Measurements from ENCODE around the gene PPP2R3A. TPM values are rescaled to one million over a fixed set of nuclear protein-coding genes. Genes with fewer than 3 reads are reported as not detected.
"Not testable (repeated sequence)": the region's sequence is repeated elsewhere in the genome, so short reads cannot be mapped to it uniquely, and the experiment has no call there.

The PPP2R3A gene
- total RNA-seq, 1 donor, result 0.52 TPM

DNA sequence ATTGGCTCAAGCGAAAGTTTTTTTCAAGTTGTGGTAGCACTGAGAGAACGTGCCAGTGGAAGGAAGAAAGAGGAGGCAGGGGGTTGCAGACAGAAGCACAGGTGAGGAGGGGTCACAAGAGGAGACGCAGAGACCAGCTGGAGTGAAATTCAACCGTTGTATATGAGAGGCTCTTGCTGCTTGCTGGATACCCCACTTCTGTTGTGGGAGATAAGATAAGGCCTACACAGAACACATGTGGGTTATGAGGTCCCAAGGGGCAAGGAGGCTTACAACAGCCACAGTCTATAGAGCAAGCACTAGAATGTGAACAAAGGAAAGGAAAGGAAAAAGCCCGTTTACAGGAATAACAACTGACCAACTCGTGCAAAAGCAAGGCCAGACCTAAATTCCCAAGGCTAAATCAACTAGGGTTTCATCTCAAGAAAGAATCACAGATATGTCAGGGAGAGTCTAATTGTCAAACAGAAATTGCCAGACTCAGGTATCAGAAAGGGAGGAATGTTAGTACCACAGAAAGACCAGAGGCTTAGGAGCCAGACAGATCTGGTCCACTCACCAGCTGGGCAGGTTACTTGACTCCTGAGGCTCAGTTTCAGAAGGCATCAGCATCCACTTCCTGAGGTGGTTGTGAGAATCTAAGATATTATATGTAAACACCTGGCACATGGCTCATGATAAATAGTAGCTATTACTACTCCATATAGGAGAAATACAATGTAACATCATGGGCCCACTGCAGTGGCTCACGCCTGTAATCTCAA lies 169.7 kb downstream of the PPP2R3A start:
- Histone ChIP-seq H3K4me3 (ENCODE audit: low read length) (no peak overlapping the region), H3K9me3 (ENCODE audit: low read depth, low read length) (no peaks in the 10 kb centered on the region)

DNA sequence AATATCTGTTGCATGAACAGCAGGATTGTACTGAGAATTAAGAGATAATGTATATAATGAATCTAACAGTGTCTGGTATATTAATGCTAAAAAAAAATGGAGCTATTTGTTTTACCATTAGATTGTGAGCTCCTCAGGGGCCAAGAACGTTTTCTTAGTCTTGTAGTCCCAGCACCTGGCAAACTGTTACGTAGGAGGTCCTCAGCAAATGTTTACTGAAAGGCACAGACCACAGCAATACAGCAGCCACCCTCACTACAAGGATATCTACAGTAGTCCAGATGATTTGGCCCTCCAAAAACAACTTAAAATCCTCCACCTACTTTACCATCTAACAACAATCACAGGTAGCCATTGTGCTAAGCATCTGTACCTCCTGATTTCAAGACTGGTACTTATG lies 170.9 kb downstream of the PPP2R3A start:
- Histone ChIP-seq H3K4me1 (ENCODE audit: insufficient read depth, low read length) (no peaks in the 10 kb centered on the region), H3K4me3 (ENCODE audit: low read length) (no peak overlapping the region), H3K9me3 (ENCODE audit: low read depth, low read length) (no peaks in the 10 kb centered on the region), H3K27me3 (ENCODE audit: insufficient read depth, low read length) (no peaks in the 10 kb centered on the region)

More for the DNA sequence above, 169.7 kb downstream of the PPP2R3A start:
- no peaks in the 10 kb centered on the region for H3K27me3 ChIP-seq (ENCODE audit: insufficient read depth, low read length)
- no peaks in the 10 kb centered on the region for H3K4me1 ChIP-seq (ENCODE audit: insufficient read depth, low read length)

DNA sequence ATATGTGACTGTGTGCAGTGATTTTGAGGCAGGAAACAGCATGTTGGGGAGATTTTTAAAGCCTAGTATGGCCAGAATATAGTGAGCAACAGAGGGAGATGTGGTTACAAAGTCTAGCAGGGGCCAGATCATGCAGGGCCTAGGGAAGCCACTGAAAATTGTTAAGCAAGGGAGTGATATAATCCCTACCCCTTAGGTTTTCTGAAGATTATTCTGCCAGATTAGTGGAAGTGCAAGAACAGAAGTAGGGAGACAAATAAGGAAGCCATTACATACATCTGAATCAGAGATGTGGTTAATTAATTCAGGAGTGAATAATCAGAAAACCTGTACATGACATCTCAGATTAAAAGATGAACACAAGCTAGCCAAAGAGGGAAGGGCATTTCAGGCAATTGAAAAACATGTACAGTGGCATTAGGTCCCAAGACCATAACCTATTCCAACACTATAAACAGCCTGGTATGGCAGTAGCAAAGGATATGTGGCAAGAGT lies 175.8 kb downstream of the PPP2R3A start:
- H3K9me3 ChIP-seq (ENCODE audit: low read depth, low read length), result no peaks in the 10 kb centered on the region
- H3K27me3 ChIP-seq (ENCODE audit: insufficient read depth, low read length), result no peaks in the 10 kb centered on the region
- no peak overlapping the region for H3K4me3 ChIP-seq (ENCODE audit: low read length)
- no peaks in the 10 kb centered on the region for H3K4me1 ChIP-seq (ENCODE audit: insufficient read depth, low read length)

DNA sequence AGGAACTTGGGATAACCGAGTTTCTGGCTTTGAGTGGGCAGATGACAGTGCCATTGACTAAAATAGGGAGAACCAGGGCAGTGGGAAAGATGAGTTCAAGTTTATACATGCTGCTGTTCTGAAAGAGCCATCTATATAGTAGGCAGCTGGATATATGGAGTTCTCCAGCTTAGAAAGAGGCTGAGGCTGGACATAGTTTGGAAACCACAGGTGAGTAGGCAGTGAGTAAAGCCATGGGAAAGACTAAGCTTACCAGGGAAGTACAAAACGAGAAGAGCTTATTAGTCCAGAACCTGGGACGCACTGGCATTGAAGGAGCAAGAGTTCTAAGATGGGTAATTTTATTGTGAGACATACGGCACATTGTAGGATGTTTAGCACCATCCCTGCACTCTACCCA lies 176.4 kb downstream of the PPP2R3A start:
- Histone ChIP-seq H3K27me3 (ENCODE audit: insufficient read depth, low read length) (no peaks in the 10 kb centered on the region), H3K4me1 (ENCODE audit: insufficient read depth, low read length) (no peaks in the 10 kb centered on the region), H3K4me3 (ENCODE audit: low read length) (no peak overlapping the region), H3K9me3 (ENCODE audit: low read depth, low read length) (no peaks in the 10 kb centered on the region)

DNA sequence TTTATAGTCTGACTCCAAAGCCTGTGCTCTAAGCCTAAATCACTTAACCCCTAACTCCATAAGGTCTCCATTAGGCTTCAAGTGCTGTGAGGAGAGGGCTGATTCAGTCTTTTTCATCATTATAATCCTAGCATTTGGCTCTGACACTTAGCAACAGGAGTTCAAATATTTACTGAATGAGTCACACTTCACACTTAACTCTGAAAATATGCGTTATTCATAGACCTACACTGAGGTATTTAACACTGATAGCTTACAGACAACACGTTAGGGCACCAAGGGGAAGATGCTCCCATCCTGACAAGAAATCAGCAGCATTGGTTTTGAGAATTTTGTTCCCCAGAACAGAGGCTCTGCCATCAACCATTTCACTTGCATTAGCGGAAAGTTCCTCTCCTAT lies 177.1 kb downstream of the PPP2R3A start:
- Histone ChIP-seq H3K4me3 (ENCODE audit: low read length) (no peak overlapping the region), H3K9me3 (ENCODE audit: low read depth, low read length) (no peaks in the 10 kb centered on the region), H3K4me1 (ENCODE audit: insufficient read depth, low read length) (no peaks in the 10 kb centered on the region), H3K27me3 (ENCODE audit: insufficient read depth, low read length) (no peaks in the 10 kb centered on the region)

DNA sequence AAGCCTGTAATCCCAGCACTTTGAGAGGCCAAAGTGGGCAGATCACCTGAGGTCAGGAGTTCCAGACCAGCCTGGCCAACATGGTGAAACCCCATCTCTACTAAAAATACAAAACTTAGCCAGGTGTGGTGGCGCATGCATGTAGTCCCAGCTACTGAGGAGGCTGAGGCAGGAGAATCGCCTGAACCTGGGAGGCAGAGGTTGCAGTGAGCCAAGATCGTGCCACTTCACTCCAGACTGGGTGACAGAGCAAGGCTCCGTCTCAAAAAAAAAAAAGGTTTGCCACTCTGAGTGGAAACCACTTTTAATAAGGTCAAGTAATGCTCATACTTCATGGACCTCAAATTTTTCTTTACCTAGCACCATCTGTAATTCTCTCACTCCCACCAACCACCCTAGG lies 178.9 kb downstream of the PPP2R3A start:
- H3K27me3 ChIP-seq (ENCODE audit: insufficient read depth, low read length); H3K9me3 ChIP-seq (ENCODE audit: low read depth, low read length); H3K4me1 ChIP-seq (ENCODE audit: insufficient read depth, low read length); H3K4me3 ChIP-seq (ENCODE audit: low read length): not testable (repeated sequence)

DNA sequence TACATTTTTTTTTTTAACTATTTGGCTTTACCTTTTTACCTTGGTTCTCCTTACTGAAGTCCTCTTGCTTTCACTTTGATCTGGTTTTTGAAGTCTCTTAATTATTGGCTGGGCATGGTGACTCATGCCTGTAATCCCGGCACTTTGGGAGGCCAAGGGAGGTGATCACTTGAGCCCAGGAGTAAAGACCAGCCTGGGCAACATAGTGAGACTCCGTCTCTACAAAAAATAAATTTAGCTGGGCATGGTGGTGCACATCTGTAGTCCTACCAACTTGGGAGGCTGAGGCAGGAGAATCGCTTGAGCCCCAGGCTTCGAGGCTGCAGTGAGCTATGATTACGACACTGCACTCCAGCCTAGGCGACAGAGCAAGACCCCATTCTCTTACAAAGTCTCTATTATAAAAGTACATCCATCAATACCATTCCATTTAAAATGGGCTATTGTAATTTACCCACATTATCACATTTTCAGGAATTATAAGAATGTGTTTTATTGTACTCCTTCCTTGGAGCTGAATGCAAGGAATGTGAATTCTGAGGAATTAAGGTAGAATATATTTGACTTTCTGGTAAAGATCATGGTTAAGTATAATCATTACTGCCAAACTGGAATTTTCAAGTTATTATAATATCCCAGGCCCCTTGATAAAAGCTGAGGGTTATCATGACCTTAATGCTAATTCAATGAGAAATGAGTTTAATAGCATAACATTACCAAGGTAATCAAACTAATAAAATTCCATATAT lies 181.6 kb downstream of the PPP2R3A start:
- H3K9me3 ChIP-seq (ENCODE audit: low read depth, low read length), result no peaks in the 10 kb centered on the region
- H3K4me3 ChIP-seq (ENCODE audit: low read length), result no peak overlapping the region
- no peaks in the 10 kb centered on the region for H3K27me3 ChIP-seq (ENCODE audit: insufficient read depth, low read length)
- no peaks in the 10 kb centered on the region for H3K4me1 ChIP-seq (ENCODE audit: insufficient read depth, low read length)

DNA sequence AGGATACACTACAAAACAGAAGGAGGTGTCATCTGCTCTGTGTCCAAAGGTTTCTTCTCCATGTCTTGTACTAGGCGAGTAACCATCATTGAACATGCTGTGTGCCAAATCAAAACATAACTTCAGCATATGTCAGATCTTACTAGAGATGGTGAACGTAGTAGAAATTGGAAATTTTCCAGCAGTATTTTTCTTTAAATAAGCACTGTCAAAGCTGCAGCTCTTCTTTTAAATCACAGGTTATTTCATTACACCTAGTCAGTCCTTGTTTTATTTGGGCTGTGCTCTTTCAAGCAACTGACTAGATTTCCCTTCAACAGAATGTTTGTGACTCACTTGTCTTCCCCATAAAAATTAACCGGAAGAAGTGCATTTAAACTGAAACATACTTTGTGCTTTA lies 184.1 kb downstream of the PPP2R3A start:
- Histone ChIP-seq H3K4me3 (ENCODE audit: low read length) (no peak overlapping the region), H3K4me1 (ENCODE audit: insufficient read depth, low read length) (peaks cover 9% of the 10 kb centered on the region), H3K27me3 (ENCODE audit: insufficient read depth, low read length) (no peaks in the 10 kb centered on the region), H3K9me3 (ENCODE audit: low read depth, low read length) (no peaks in the 10 kb centered on the region)

DNA sequence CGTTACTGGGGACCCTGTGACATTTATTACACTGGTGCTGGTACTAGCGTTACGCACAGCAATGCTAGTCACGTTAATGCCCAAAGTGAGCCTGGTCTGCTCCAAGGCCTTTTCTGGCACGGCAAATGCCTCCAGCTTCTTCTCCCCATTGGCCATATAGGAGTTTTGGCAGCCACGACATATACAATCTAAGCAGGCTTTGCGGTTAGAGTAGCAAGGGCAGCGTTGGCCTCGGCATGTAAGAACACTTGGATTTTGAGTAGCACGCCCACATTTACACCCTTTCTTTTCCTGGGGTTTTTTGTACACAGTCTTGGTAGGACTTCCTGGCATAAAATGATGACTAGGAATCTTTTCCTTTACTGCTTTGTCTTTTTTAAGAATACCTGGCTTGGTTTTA lies 185.7 kb downstream of the PPP2R3A start:
- peaks cover 20% of the 10 kb centered on the region for H3K4me1 ChIP-seq (ENCODE audit: insufficient read depth, low read length)
- H3K9me3 ChIP-seq (ENCODE audit: low read depth, low read length), result no peaks in the 10 kb centered on the region

DNA sequence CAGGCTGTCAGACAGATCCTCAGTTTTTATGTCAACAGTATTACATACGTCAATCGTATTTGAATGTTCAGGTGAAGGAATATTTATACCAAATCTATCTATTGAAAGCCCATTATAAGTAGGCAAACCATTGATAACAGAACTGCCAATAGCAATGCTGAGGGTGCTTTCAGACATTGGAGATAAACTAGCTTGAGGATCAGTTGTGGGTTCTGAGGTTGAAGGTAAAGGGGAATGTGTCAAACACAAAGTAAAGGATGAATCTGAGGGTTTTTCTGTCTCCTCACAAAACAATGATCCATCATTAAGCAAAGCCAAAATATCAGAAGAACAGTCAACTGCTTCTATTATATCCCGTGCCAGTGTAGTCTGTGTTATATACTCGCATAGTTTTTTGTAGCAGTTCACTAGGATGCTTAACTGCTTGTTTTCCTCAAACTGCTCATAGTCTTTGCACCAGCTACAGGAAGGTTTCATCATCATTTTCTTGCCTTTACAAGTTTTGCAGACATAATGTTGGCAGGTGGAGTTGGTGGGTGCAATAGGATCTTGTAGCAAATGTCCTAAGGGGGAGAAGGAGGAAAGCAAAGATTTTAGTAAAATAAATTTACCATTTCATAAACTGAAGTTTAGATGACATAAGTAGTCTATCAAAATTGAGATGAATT lies 186.8 kb downstream of the PPP2R3A start:
- Histone ChIP-seq H3K27me3 (ENCODE audit: insufficient read depth, low read length) (no peaks in the 10 kb centered on the region), H3K4me3 (ENCODE audit: low read length) (no peak overlapping the region), H3K9me3 (ENCODE audit: low read depth, low read length) (no peaks in the 10 kb centered on the region), H3K4me1 (ENCODE audit: insufficient read depth, low read length) (peaks cover 23% of the 10 kb centered on the region)

More for the DNA sequence above, 185.7 kb downstream of the PPP2R3A start:
- Histone ChIP-seq H3K4me3 (ENCODE audit: low read length) (no peak overlapping the region), H3K27me3 (ENCODE audit: insufficient read depth, low read length) (no peaks in the 10 kb centered on the region)

DNA sequence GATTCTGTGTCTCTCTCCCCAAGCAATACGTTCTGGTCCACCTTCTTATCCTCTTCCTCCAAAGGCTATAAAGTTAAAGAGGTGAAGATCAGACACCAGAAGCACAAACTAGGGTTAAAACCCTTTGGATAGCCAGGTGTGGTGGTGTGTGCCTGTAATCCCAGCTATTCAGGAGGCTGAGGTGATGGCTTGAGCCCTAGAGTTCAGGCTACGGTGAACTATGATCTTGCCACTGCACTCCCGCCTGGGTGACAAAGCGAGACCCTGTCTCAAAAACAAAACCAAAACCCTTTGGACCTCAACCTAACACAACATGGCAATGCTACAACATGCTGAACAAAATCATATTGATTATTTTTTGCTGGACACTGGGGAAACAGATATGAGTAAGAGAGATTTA lies 187.4 kb downstream of the PPP2R3A start:
- Histone ChIP-seq H3K9me3 (ENCODE audit: low read depth, low read length) (no peaks in the 10 kb centered on the region), H3K4me1 (ENCODE audit: insufficient read depth, low read length) (peaks cover 24% of the 10 kb centered on the region), H3K4me3 (ENCODE audit: low read length) (no peak overlapping the region), H3K27me3 (ENCODE audit: insufficient read depth, low read length) (no peaks in the 10 kb centered on the region)

DNA sequence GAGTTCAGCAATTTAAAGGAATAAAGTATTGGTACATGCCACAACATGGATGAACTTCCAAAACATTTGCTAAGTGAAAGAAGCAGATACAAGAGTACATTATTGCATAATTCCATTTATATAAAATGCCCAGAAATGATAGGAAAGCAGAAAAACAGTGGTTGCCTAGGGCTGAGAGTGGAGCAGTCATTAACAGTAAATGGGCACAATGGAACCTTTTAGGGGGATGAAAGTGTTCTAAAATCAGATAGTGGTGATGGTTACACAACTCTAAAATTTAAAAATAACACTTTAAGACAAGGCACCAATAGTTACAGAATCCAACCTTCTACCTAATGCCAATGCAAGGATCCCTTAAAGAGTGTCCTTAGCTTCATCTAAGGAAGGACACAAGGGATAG lies 196.0 kb downstream of the PPP2R3A start:
- Histone ChIP-seq H3K4me1 (ENCODE audit: insufficient read depth, low read length) (peaks cover 40% of the 10 kb centered on the region), H3K27me3 (ENCODE audit: insufficient read depth, low read length) (no peaks in the 10 kb centered on the region), H3K4me3 (ENCODE audit: low read length) (no peak overlapping the region)

DNA sequence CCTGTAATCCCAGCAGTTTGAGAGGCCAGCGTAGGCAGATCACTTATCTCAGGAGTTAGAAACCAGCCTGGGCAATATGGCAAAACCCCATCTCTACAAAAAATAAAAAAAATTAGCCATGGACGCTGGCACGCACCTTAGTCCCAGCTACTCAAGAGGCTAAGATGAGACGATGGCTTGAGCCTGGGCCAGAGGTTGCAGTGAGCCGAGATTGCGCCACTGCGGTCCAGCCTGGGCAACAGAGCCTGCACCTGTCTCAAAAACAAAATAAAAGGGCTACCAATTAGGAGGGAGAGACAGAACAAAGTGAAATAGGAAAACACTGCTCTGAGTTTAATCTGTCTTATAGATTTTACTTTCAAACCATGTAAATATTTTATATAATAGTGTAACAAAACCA lies 196.8 kb downstream of the PPP2R3A start:
- Histone ChIP-seq H3K4me3 (ENCODE audit: low read length) (no peak overlapping the region), H3K9me3 (ENCODE audit: low read depth, low read length) (no peaks in the 10 kb centered on the region), H3K4me1 (ENCODE audit: insufficient read depth, low read length) (peaks cover 37% of the 10 kb centered on the region), H3K27me3 (ENCODE audit: insufficient read depth, low read length) (no peaks in the 10 kb centered on the region)

More for the DNA sequence above, 196.0 kb downstream of the PPP2R3A start:
- no peaks in the 10 kb centered on the region for H3K9me3 ChIP-seq (ENCODE audit: low read depth, low read length)

DNA sequence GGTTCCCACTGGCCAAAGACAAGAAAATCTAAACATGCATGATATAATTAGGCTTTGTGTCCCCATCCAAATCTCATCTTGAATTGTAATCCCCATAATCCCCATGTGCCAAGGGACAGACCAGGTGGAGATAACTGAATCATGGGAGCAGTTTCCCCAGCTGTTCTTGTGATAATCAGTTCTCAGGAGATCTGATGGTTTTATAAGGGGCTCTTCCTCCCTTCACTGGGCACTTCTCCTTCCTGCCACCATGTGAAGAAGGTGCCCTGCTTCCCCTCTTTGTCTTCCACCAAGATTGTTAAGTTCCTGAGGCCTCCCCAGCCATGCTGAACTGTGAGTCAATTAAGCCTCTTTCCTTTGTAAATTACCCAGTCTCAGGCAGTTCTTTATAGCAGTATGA lies 198.1 kb downstream of the PPP2R3A start:
- H3K9me3 ChIP-seq (ENCODE audit: low read depth, low read length); H3K4me3 ChIP-seq (ENCODE audit: low read length); H3K27me3 ChIP-seq (ENCODE audit: insufficient read depth, low read length): not testable (repeated sequence)
- peaks cover 37% of the 10 kb centered on the region for H3K4me1 ChIP-seq (ENCODE audit: insufficient read depth, low read length)

DNA sequence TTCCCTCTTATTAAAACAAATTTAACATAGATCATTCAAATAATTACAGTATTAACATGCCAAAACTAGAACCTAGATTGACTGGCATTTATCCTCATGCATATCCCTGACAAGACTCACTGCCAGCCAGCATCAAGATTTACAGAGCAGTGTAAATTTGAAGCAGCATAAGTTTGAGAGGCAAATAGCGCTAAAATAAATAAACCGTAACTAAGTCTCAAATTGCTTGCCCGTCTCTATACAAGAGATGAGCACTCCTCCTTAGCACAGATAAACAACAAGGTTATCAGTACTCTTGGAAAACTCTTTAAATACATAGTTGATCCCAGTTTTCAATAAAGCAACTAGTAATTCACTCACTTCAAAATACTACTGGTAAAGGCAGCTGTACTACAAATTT lies 201.0 kb downstream of the PPP2R3A start:
- no peaks in the 10 kb centered on the region for H3K27me3 ChIP-seq (ENCODE audit: insufficient read depth, low read length)
- no peak overlapping the region for H3K4me3 ChIP-seq (ENCODE audit: low read length)
- peaks cover 37% of the 10 kb centered on the region for H3K4me1 ChIP-seq (ENCODE audit: insufficient read depth, low read length)
- H3K9me3 ChIP-seq (ENCODE audit: low read depth, low read length), result no peaks in the 10 kb centered on the region

Data from mononuclear cell (primary cell).